ENCODE data around the gene RPL13A.

RPL13A gene

GRCh38 chr19:49487277-49488045 lies at the start of gene RPL13A:
Gene RPL13A, plus strand, starts transcription at chr19:49487608. Its CDS starts 22 bp downstream, at chr19:49487630.
- TF ChIP-seq MAX (IDR thresholded peaks at IDR 0.05) (peak; percentile 67), CREB1 (IDR thresholded peaks at IDR 0.05; ENCODE audit: low read depth) (peak; percentile 96), FOXM1 (IDR thresholded peaks at IDR 0.05; ENCODE audit: borderline replicate concordance, low read depth) (no peak), EGR1 (IDR thresholded peaks at IDR 0.05) (peak; percentile 93), CEBPB (IDR thresholded peaks at IDR 0.05) (peak; percentile 90), ZBTB7A (IDR thresholded peaks at IDR 0.05; ENCODE audit: low read depth) (no peak), RAD21 (IDR thresholded peaks at IDR 0.05; ENCODE audit: low read depth) (no peak), YY1 (IDR thresholded peaks at IDR 0.05; ENCODE audit: low read depth) (peak; percentile 98), TAF1 (IDR thresholded peaks at IDR 0.05; ENCODE audit: low read depth) (peak; percentile 99), NFIC (IDR thresholded peaks at IDR 0.05) (0 out of 2 replicates have a peak, but pooled peaks have one; percentile 17), TEAD4 (IDR thresholded peaks at IDR 0.05) (no peak), TCF12 (IDR thresholded peaks at IDR 0.05; ENCODE audit: low read depth) (peak; percentile 48; the same call in 1 of the 2 replicates), USF1 (IDR thresholded peaks at IDR 0.05) (peak; percentile 99), EP300 (IDR thresholded peaks at IDR 0.05; ENCODE audit: borderline replicate concordance) (no peak; the same call in 1 of the 2 replicates)
- TF ChIP-seq, protein P1, sequence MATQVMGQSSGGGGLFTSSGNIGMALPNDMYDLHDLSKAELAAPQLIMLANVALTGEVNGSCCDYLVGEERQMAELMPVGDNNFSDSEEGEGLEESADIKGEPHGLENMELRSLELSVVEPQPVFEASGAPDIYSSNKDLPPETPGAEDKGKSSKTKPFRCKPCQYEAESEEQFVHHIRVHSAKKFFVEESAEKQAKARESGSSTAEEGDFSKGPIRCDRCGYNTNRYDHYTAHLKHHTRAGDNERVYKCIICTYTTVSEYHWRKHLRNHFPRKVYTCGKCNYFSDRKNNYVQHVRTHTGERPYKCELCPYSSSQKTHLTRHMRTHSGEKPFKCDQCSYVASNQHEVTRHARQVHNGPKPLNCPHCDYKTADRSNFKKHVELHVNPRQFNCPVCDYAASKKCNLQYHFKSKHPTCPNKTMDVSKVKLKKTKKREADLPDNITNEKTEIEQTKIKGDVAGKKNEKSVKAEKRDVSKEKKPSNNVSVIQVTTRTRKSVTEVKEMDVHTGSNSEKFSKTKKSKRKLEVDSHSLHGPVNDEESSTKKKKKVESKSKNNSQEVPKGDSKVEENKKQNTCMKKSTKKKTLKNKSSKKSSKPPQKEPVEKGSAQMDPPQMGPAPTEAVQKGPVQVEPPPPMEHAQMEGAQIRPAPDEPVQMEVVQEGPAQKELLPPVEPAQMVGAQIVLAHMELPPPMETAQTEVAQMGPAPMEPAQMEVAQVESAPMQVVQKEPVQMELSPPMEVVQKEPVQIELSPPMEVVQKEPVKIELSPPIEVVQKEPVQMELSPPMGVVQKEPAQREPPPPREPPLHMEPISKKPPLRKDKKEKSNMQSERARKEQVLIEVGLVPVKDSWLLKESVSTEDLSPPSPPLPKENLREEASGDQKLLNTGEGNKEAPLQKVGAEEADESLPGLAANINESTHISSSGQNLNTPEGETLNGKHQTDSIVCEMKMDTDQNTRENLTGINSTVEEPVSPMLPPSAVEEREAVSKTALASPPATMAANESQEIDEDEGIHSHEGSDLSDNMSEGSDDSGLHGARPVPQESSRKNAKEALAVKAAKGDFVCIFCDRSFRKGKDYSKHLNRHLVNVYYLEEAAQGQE (IDR thresholded peaks at IDR 0.05; ENCODE audit: low read depth) = peak; percentile 38; the same call in 1 of the 2 replicates

DNA sequence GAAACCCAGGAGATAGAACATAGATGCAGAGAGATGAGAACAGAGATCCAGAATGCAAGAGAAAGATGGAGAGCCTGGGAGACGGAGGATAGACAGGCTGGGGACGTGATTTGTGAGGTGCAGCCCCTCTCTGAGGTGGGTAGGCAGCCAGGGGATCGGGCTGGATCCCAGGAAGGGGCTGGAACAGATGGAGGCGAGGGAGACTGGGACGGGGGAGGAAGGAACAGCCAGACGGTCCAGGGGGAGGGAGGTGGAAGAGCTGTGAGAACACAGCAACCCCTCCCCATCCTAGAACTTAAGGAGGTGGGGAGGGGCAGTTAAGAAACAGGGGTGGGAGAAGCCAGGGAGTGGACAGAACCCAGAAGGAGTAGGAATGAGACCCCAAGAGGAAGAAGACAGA lies 49.1 kb upstream of the RPL13A start:
- no peak for TF ChIP-seq TEAD4 (IDR thresholded peaks at IDR 0.05)
- TF ChIP-seq FOXM1 (IDR thresholded peaks at IDR 0.05; ENCODE audit: borderline replicate concordance, low read depth) = no peak
- TF ChIP-seq NFIC (IDR thresholded peaks at IDR 0.05) = no peak
- no peak for TF ChIP-seq ZBTB7A (IDR thresholded peaks at IDR 0.05; ENCODE audit: low read depth)
- no peak for TF ChIP-seq TCF12 (IDR thresholded peaks at IDR 0.05; ENCODE audit: low read depth)
- TF ChIP-seq CREB1 (IDR thresholded peaks at IDR 0.05; ENCODE audit: low read depth) = no peak
- TF ChIP-seq, protein P1 (IDR thresholded peaks at IDR 0.05; ENCODE audit: low read depth) = no peak

DNA sequence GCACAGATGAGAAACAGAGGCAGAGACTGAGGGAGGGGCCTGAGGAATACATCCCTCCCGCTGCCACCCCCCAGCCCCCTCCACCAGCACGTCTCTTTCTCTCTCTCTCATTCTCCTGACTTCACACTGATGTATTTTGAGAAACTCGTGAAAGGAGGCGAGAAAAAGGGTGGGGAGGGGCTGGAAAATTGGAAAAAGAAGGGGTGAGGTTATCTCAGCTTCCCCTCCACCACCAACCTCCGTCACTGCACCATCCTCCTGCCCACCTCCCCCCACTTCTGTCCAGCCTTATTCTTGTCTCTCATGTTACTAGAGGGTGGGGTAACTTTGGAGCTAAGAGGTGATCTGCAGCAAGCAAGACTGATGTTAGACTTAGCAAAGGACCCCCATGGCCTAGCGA lies 47.6 kb upstream of the RPL13A start:
- TF ChIP-seq NFIC (IDR thresholded peaks at IDR 0.05) (no peak), YY1 (IDR thresholded peaks at IDR 0.05; ENCODE audit: low read depth) (no peak), MAX (IDR thresholded peaks at IDR 0.05) (no peak), TAF1 (IDR thresholded peaks at IDR 0.05; ENCODE audit: low read depth) (no peak), EP300 (IDR thresholded peaks at IDR 0.05; ENCODE audit: borderline replicate concordance) (no peak), EGR1 (IDR thresholded peaks at IDR 0.05) (no peak), RAD21 (IDR thresholded peaks at IDR 0.05; ENCODE audit: low read depth) (no peak), ZBTB7A (IDR thresholded peaks at IDR 0.05; ENCODE audit: low read depth) (no peak)

DNA sequence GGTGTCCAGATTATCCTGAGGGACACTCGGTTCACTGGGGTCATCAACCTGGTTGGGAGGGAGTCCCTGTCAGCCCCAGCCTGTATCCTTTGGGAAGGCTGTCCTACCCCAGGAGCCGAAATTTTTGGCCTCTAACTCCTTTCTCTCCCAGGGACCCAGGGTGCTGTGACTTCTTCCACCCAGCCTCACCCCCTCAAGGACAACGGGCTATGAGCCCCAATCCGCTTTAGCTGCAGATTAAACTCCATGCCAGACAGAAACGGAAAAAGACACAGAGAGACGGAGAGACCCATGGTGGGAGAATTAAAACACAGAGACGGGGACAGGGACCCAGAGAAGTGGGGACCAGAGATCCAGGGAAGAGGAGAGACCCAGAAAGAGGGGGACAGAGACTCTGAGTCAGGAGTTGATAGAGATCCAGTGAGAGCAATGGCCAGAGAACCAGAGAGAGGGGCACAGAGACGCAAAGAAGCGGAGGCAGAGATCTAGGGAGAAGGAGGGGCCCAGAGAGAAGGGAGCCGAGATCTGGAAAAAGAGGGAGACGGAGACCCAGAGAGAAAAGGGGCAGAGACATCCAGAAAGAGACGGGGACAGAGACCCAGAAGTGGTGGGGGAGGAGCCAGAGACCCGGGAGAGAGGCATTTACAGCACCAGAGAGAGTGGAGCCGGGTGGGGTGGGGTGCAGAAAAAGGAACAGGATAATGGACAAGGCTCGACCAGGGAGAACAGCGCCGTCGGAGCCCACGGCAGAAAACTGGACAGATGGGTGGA lies 46.8 kb upstream of the RPL13A start:
- TF ChIP-seq NFIC (IDR thresholded peaks at IDR 0.05) = no peak
- TF ChIP-seq TAF1 (IDR thresholded peaks at IDR 0.05; ENCODE audit: low read depth) = no peak
- no peak for TF ChIP-seq EP300 (IDR thresholded peaks at IDR 0.05; ENCODE audit: borderline replicate concordance)
- TF ChIP-seq CEBPB (IDR thresholded peaks at IDR 0.05) = no peak
- TF ChIP-seq TEAD4 (IDR thresholded peaks at IDR 0.05) = no peak
- TF ChIP-seq CREB1 (IDR thresholded peaks at IDR 0.05; ENCODE audit: low read depth) = no peak
- TF ChIP-seq YY1 (IDR thresholded peaks at IDR 0.05; ENCODE audit: low read depth) = no peak
- no peak for TF ChIP-seq RAD21 (IDR thresholded peaks at IDR 0.05; ENCODE audit: low read depth)
- no peak for TF ChIP-seq EGR1 (IDR thresholded peaks at IDR 0.05)
- TF ChIP-seq MAX (IDR thresholded peaks at IDR 0.05) = no peak
- TF ChIP-seq ZBTB7A (IDR thresholded peaks at IDR 0.05; ENCODE audit: low read depth) = no peak
- TF ChIP-seq, protein P1 (IDR thresholded peaks at IDR 0.05; ENCODE audit: low read depth) = no peak
- TF ChIP-seq FOXM1 (IDR thresholded peaks at IDR 0.05; ENCODE audit: borderline replicate concordance, low read depth) = no peak
- TF ChIP-seq TCF12 (IDR thresholded peaks at IDR 0.05; ENCODE audit: low read depth) = no peak
- no peak for TF ChIP-seq USF1 (IDR thresholded peaks at IDR 0.05)

Measured in Ishikawa (cell line).